ENCODE measurements around the gene ZNF556. TPM values are rescaled to one million over a fixed set of nuclear protein-coding genes. Genes with fewer than 3 reads are reported as not detected.

ZNF556 gene
- total RNA-seq, 2 experiments from 2014 or later: 0.09 TPM; not detected in 1

- H3K36me3 ChIP-seq (ENCODE audit: insufficient read depth, low read length): no peaks in the 10 kb centered on the region; the same call in 1 of the 2 replicates
- peak within 1 kb of the TSS; percentile 73 for H3K4me3 ChIP-seq (ENCODE audit: low read depth, low read length, poor library complexity, severe bottlenecking)
- H2AFZ ChIP-seq (ENCODE audit: low read length): peak within 1 kb of the TSS; percentile 95
- peak; percentile 100 for DNase-seq (ENCODE audit: low spot score)
- H3K9me3 ChIP-seq (ENCODE audit: low read length): no peaks in the 10 kb centered on the region
- intact Hi-C loops (cut with micrococcal nuclease; ENCODE audit: unreplicated experiment): loop anchor here (2.0 kb wide), 2 partner anchors 22 to 58 kb away; partner anchors contain the start of genes SGTA and ZNF554
- peak within 1 kb of the TSS; percentile 78 for H3K27ac ChIP-seq (ENCODE audit: low read depth, low read length, poor library complexity, severe bottlenecking)
- H3K4me1 ChIP-seq (ENCODE audit: insufficient read depth, low read length, poor library complexity, severe bottlenecking): peaks cover 23% of the 10 kb centered on the region
- ChIA-PET POLR2A (interaction anchor here (0.6 to 1.5 kb wide), 3 partner anchors 58 to 686 kb away, joined by 3 to 5 read pairs (median 3); partner anchors contain the start of genes SGTA and ZNF57), CTCF (ENCODE audit: unreplicated experiment) (no interaction called here)
- BruUV-seq (replicated peaks): no TSS peak
- no peaks in the 10 kb centered on the region for H4K20me1 ChIP-seq (ENCODE audit: insufficient read depth, low read length)
- TF ChIP-seq, protein P1, sequence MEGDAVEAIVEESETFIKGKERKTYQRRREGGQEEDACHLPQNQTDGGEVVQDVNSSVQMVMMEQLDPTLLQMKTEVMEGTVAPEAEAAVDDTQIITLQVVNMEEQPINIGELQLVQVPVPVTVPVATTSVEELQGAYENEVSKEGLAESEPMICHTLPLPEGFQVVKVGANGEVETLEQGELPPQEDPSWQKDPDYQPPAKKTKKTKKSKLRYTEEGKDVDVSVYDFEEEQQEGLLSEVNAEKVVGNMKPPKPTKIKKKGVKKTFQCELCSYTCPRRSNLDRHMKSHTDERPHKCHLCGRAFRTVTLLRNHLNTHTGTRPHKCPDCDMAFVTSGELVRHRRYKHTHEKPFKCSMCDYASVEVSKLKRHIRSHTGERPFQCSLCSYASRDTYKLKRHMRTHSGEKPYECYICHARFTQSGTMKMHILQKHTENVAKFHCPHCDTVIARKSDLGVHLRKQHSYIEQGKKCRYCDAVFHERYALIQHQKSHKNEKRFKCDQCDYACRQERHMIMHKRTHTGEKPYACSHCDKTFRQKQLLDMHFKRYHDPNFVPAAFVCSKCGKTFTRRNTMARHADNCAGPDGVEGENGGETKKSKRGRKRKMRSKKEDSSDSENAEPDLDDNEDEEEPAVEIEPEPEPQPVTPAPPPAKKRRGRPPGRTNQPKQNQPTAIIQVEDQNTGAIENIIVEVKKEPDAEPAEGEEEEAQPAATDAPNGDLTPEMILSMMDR (conservative IDR thresholded peaks at IDR 0.05; ENCODE audit: low read length): peak; percentile 61
- TF ChIP-seq EZH2phosphoT487 (IDR thresholded peaks at IDR 0.05; ENCODE audit: borderline replicate concordance, low read depth, low read length): no peak
- H3K9me2 ChIP-seq (ENCODE audit: insufficient read depth, low read length): no peaks in the 10 kb centered on the region
- no peaks in the 10 kb centered on the region for H3K79me2 ChIP-seq (ENCODE audit: insufficient read depth, low read depth, low read length)
- peak within 1 kb of the TSS; percentile 94 for H3K4me2 ChIP-seq (ENCODE audit: low read length)
These were observed 26.0 kb upstream of the ZNF556 start, which contains the start of gene ZNF555 for GRCh38 chr19:2840794-2841791. Gene ZNF555 (plus strand): TSS chr19:2841475. CDS start chr19:2841573, 98 bp downstream.

GRCh38 chr19:2841855-2842574 is 25.1 kb upstream of the ZNF556 start:
- CTCF ChIA-PET (ENCODE audit: unreplicated experiment): no interaction called here

More at GRCh38 chr19:2841855-2842574, 25.1 kb upstream of the ZNF556 start:
- intact Hi-C loops (cut with micrococcal nuclease; ENCODE audit: unreplicated experiment): loop anchor here (2.0 kb wide), 2 partner anchors 23 to 59 kb away; partner anchors contain the start of genes SGTA and ZNF554
- H3K27ac ChIP-seq (ENCODE audit: low read depth, low read length, poor library complexity, severe bottlenecking): no peak overlapping the region
- no TSS peak for BruUV-seq (replicated peaks)
- no peaks in the 10 kb centered on the region for H3K9me2 ChIP-seq (ENCODE audit: insufficient read depth, low read length)
- peak overlapping the region; percentile 34; the same call in 1 of the 2 replicates for H2AFZ ChIP-seq (ENCODE audit: low read length)
- peak; percentile 27 for DNase-seq (ENCODE audit: low spot score)
- no peaks in the 10 kb centered on the region; the same call in 1 of the 2 replicates for H3K36me3 ChIP-seq (ENCODE audit: insufficient read depth, low read length)
- H4K20me1 ChIP-seq (ENCODE audit: insufficient read depth, low read length): no peaks in the 10 kb centered on the region
- H3K79me2 ChIP-seq (ENCODE audit: insufficient read depth, low read depth, low read length): no peaks in the 10 kb centered on the region
- peak overlapping the region; percentile 94 for H3K4me2 ChIP-seq (ENCODE audit: low read length)
- no peaks in the 10 kb centered on the region for H3K9me3 ChIP-seq (ENCODE audit: low read length)
- POLR2A ChIA-PET: interaction anchor here (0.6 to 1.5 kb wide), 2 partner anchors 58 to 687 kb away, joined by 3 to 5 read pairs; partner anchors contain the start of gene SGTA
- TF ChIP-seq, protein P1 (conservative IDR thresholded peaks at IDR 0.05; ENCODE audit: low read length): no peak
- TF ChIP-seq EZH2phosphoT487 (IDR thresholded peaks at IDR 0.05; ENCODE audit: borderline replicate concordance, low read depth, low read length): no peak
- H3K4me1 ChIP-seq (ENCODE audit: insufficient read depth, low read length, poor library complexity, severe bottlenecking): peaks cover 23% of the 10 kb centered on the region
- peak overlapping the region; percentile 73 for H3K4me3 ChIP-seq (ENCODE audit: low read depth, low read length, poor library complexity, severe bottlenecking)

All from OCI-LY7 (cell line).